NCI-H510A (cell line): ENCODE results near the gene NBPF26.
"Not testable (repeated sequence)": the region's sequence is repeated elsewhere in the genome, so short reads cannot be mapped to it uniquely, and the experiment has no call there.

ENCODE experiments used
- DNase-seq: peaks from one replicate; lab custom pipeline; 2025; lab: John Stamatoyannopoulos, UW

Gene NBPF26

GRCh38 chr1:120858144-120858543 lies 134.4 kb downstream of the NBPF26 start:
- DNase-seq: not testable (repeated sequence)

- DNase-seq: not testable (repeated sequence)
These were observed 136.0 kb downstream of the NBPF26 start for GRCh38 chr1:120859615-120860234.

GRCh38 chr1:120878206-120878605 lies 154.5 kb downstream of the NBPF26 start:
- not testable (repeated sequence) for DNase-seq

GRCh38 chr1:120880056-120880455 lies 156.3 kb downstream of the NBPF26 start:
- not testable (repeated sequence) for DNase-seq

- DNase-seq: not testable (repeated sequence)
These were observed 158.2 kb downstream of the NBPF26 start for GRCh38 chr1:120881934-120882333.
